A549 (cell line): ENCODE measurements around the gene MGAT5.

Source experiments
- CTCF ChIP-seq: fragments of >200 bp; sonication (Bioruptor Twin); formaldehyde crosslinking; IDR thresholded peaks from 3 replicates; pipeline ENCODE4 v1.5.1; 2016
- EP300 ChIP-seq, 2 experiments: fragments of >200 bp; sonication (Bioruptor Twin); formaldehyde crosslinking; IDR thresholded peaks; 2 replicates in 1 of 2; 3 replicates in 1 of 2; pipeline ENCODE4 v1.6.1; 2016 to 2017
- JUNB ChIP-seq: fragments of >200 bp; sonication (Bioruptor Twin); formaldehyde crosslinking; IDR thresholded peaks from 2 replicates; pipeline ENCODE4 v1.6.1; 2016
- POLR2A ChIP-seq: IDR thresholded peaks from 2 replicates; pipeline ENCODE4 v1.6.1; 2012; ENCODE audit warnings: mild to moderate bottlenecking, low read length
- RCOR1 ChIP-seq: fragments of 150-350 bp; IDR thresholded peaks from 2 replicates; pipeline ENCODE4 v1.6.1; 2014; ENCODE audit warnings: antibody characterized with exemption, low read length, low read depth

GRCh38 chr2:134438371-134438770, 184.5 kb downstream of the MGAT5 start:
- no peak for TF ChIP-seq POLR2A
- no peak for TF ChIP-seq CTCF
- no peak for TF ChIP-seq EP300 (IDR thresholded peaks at IDR 0.05)
- TF ChIP-seq JUNB: no peak
- TF ChIP-seq RCOR1: no peak
